Measurements from ENCODE around the gene ATR.

The ATR gene

DNA sequence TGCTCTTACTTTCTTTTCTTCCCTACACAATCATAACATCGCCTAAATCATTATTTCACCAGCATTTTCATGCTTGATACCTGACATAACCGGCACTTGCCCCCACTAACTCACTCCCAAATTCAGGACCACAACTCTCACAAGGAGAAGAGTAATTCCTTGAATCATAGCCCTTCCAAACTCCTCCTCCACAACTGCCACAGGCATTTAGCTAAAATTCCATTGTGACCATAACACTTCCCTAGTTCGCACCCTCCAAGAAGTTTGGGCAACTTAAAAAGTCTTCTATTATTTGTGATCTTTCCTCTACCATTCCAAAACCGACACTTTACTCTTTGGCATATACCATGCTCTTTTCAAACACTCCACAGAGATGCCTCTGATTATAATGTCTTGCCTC is 71.3 kb downstream of the ATR start:
- no peak overlapping the region for H3K27ac ChIP-seq (ENCODE audit: low read length)

DNA sequence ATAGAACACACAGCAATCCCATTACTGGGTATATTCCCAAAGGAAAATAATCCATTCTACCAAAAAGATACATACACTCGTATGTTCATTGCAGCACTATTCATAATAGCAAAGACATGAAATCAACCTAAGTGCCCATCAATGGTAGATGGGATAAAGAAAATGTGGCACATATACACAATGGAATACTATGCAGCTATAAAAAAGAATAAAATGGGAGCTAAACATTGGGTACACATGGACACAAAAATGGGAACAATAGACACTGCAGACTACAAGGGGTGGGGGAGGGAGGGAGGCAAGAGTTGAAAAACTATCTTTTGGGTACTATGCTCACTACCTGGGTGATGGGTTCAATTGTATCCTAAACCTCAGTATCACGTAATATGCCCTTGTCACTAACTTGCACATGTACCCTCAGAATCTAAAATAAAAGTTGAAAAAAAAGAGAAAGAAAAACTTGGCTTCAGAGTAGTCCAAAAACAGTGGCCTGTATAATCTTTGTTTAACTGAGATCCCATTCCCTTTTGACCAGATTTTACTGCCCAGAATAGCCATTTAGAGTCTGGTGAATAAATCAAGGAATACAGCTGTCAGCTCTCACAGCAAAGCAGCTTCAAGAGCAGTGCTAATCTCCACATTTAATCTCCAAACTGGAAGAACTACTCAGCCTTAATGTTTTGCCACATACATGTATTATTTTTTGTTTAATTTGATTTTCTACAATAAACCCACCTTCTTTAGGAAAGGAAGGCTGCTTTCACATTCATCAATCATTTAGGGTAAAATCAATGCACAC is 76.1 kb downstream of the ATR start:
- Histone ChIP-seq H3K9ac (ENCODE audit: low read length) (no peak overlapping the region), H3K27ac (ENCODE audit: low read length) (no peak overlapping the region), H3K4me3 (ENCODE audit: low read length) (no peak overlapping the region), H3K27me3 (ENCODE audit: low read depth, low read length) (no peaks in the 10 kb centered on the region), H3K9me3 (ENCODE audit: insufficient read depth, low read length) (no peaks in the 10 kb centered on the region), H4K20me1 (ENCODE audit: insufficient read depth, low read length) (no peaks in the 10 kb centered on the region), H3K4me1 (ENCODE audit: low read length) (peaks cover 12% of the 10 kb centered on the region; the same call in 1 of the 2 replicates), H2AFZ (ENCODE audit: low read depth, low read length) (no peak overlapping the region), H3K36me3 (replicated peaks; ENCODE audit: low read depth, low read length) (peaks cover 16% of the 10 kb centered on the region), H3K79me2 (ENCODE audit: low read length) (no peaks in the 10 kb centered on the region), H3K4me2 (ENCODE audit: low read length) (no peak overlapping the region)
- TF ChIP-seq, protein P1, sequence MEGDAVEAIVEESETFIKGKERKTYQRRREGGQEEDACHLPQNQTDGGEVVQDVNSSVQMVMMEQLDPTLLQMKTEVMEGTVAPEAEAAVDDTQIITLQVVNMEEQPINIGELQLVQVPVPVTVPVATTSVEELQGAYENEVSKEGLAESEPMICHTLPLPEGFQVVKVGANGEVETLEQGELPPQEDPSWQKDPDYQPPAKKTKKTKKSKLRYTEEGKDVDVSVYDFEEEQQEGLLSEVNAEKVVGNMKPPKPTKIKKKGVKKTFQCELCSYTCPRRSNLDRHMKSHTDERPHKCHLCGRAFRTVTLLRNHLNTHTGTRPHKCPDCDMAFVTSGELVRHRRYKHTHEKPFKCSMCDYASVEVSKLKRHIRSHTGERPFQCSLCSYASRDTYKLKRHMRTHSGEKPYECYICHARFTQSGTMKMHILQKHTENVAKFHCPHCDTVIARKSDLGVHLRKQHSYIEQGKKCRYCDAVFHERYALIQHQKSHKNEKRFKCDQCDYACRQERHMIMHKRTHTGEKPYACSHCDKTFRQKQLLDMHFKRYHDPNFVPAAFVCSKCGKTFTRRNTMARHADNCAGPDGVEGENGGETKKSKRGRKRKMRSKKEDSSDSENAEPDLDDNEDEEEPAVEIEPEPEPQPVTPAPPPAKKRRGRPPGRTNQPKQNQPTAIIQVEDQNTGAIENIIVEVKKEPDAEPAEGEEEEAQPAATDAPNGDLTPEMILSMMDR (IDR thresholded peaks at IDR 0.05; ENCODE audit: low read depth, low read length) = no peak
- TF ChIP-seq EZH2phosphoT487 (IDR thresholded peaks at IDR 0.05; ENCODE audit: low read depth) = no peak

More for the DNA sequence above, 71.3 kb downstream of the ATR start:
- TF ChIP-seq EZH2phosphoT487 (IDR thresholded peaks at IDR 0.05; ENCODE audit: low read depth) = no peak
- TF ChIP-seq, protein P1 (IDR thresholded peaks at IDR 0.05; ENCODE audit: low read depth, low read length) = no peak
- H3K9me3 ChIP-seq (ENCODE audit: insufficient read depth, low read length) = no peaks in the 10 kb centered on the region
- no peak overlapping the region for H2AFZ ChIP-seq (ENCODE audit: low read depth, low read length)
- H3K79me2 ChIP-seq (ENCODE audit: low read length) = no peaks in the 10 kb centered on the region
- H3K4me1 ChIP-seq (ENCODE audit: low read length) = no peaks in the 10 kb centered on the region
- no peak overlapping the region for H3K9ac ChIP-seq (ENCODE audit: low read length)
- no peaks in the 10 kb centered on the region for H3K27me3 ChIP-seq (ENCODE audit: low read depth, low read length)
- H3K4me3 ChIP-seq (ENCODE audit: low read length) = no peak overlapping the region
- H3K4me2 ChIP-seq (ENCODE audit: low read length) = no peak overlapping the region
- no peaks in the 10 kb centered on the region for H4K20me1 ChIP-seq (ENCODE audit: insufficient read depth, low read length)
- H3K36me3 ChIP-seq (replicated peaks; ENCODE audit: low read depth, low read length) = peaks cover 23% of the 10 kb centered on the region

DNA sequence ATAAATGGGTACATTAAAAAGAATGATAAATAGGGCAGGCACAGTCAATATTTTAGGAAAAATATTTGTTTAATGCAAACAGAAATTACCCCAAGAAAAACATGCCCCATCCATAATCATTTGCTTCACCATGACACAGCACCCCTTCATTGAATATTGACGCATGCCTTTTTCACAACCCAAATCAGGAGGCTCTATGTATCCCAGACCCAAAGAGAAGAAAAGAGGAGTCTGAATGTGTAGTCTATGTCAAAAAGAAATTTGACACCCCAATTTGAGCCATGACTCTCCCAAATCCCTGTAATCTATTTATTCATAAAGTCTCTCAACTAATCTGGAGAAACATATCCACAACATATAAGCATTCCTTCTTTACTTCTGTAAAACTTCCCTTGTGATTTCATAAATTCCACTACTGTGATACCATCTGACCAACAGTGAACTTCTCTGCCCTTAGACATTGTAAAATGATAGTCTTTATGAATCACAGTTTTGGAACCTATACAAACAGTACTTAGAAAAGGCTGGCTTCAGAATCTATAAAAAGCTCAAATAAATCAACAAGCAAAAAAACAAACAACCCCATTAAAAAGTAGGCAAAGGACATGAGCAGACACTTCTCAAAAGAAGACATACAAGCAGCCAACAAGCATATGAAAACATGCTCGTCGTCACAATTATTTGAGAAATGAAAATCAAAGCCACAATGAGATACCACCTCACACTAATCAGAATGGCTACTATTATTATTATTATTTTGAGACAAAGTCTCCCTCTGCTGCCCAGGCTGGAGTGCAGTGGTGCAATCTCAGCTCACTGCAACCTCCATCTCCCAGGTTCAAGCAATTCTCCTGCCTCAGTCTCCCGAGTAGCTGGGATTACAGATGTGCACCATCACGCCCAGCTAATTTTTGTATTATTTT is 77.3 kb downstream of the ATR start:
- no peak overlapping the region for H3K27ac ChIP-seq (ENCODE audit: low read length)
- H3K36me3 ChIP-seq (replicated peaks; ENCODE audit: low read depth, low read length) = peaks cover 20% of the 10 kb centered on the region
- H3K4me1 ChIP-seq (ENCODE audit: low read length) = peaks cover 12% of the 10 kb centered on the region; the same call in 1 of the 2 replicates
- H3K4me3 ChIP-seq (ENCODE audit: low read length) = no peak overlapping the region
- no peaks in the 10 kb centered on the region for H3K27me3 ChIP-seq (ENCODE audit: low read depth, low read length)
- no peak for TF ChIP-seq EZH2phosphoT487 (IDR thresholded peaks at IDR 0.05; ENCODE audit: low read depth)
- TF ChIP-seq, protein P1 (IDR thresholded peaks at IDR 0.05; ENCODE audit: low read depth, low read length) = no peak
- no peak overlapping the region for H3K9ac ChIP-seq (ENCODE audit: low read length)
- no peaks in the 10 kb centered on the region for H3K9me3 ChIP-seq (ENCODE audit: insufficient read depth, low read length)
- no peak overlapping the region for H2AFZ ChIP-seq (ENCODE audit: low read depth, low read length)
- no peaks in the 10 kb centered on the region for H4K20me1 ChIP-seq (ENCODE audit: insufficient read depth, low read length)
- no peak overlapping the region for H3K4me2 ChIP-seq (ENCODE audit: low read length)
- no peaks in the 10 kb centered on the region for H3K79me2 ChIP-seq (ENCODE audit: low read length)

DNA sequence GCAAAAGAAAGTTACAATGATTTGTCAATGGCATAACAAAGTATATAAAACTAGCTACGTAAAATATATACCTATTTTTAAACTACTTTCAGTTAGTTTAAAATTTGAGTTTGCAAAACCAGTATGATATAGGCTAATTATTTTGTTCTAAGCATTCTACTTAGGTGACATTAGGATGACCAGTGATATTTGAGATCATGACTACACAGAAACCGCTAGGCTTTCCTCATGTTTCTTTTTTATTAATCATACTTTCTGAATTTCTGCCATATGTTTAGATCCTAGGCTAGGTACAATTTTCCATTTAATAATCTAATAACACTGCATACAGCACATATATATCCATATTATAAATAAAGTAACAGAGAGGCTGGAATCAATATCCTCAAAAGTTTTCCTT is 78.3 kb downstream of the ATR start:
- H3K36me3 ChIP-seq (replicated peaks; ENCODE audit: low read depth, low read length) = peaks cover 22% of the 10 kb centered on the region
- H3K79me2 ChIP-seq (ENCODE audit: low read length) = no peaks in the 10 kb centered on the region
- no peak overlapping the region for H2AFZ ChIP-seq (ENCODE audit: low read depth, low read length)

More for the DNA sequence above, 78.3 kb downstream of the ATR start:
- H3K27ac ChIP-seq (ENCODE audit: low read length) = no peak overlapping the region
- no peaks in the 10 kb centered on the region for H3K27me3 ChIP-seq (ENCODE audit: low read depth, low read length)
- no peaks in the 10 kb centered on the region for H3K9me3 ChIP-seq (ENCODE audit: insufficient read depth, low read length)
- no peak overlapping the region for H3K4me3 ChIP-seq (ENCODE audit: low read length)
- TF ChIP-seq EZH2phosphoT487 (IDR thresholded peaks at IDR 0.05; ENCODE audit: low read depth) = no peak
- TF ChIP-seq, protein P1 (IDR thresholded peaks at IDR 0.05; ENCODE audit: low read depth, low read length) = no peak
- H4K20me1 ChIP-seq (ENCODE audit: insufficient read depth, low read length) = no peaks in the 10 kb centered on the region
- H3K4me2 ChIP-seq (ENCODE audit: low read length) = no peak overlapping the region
- H3K4me1 ChIP-seq (ENCODE audit: low read length) = peaks cover 12% of the 10 kb centered on the region; the same call in 1 of the 2 replicates
- H3K9ac ChIP-seq (ENCODE audit: low read length) = no peak overlapping the region

Measured in OCI-LY3 (cell line).